Astrocyte (in vitro differentiated cells and primary cell): Measurements from ENCODE around the gene INSYN1. TPM values are rescaled to one million over a fixed set of nuclear protein-coding genes. Genes with fewer than 3 reads are reported as not detected.

Source experiments
- DNase-seq: peaks from one replicate; pipeline ENCODE4 v3.0.0-alpha.2; 2010; ENCODE audit warnings: low read depth
- FAIRE-seq: peaks from 2 replicates; lab custom pipeline; 2011; peaks lifted over from hg19 to GRCh38; lab: Jason Lieb, UNC
- H2AFZ ChIP-seq: 2 replicates; pipeline ENCODE4 v1.6.0; 2012; ENCODE audit warnings: low read depth, low read length, inconsistent platforms
- H3K27ac ChIP-seq: 2 replicates; pipeline ENCODE4 v1.5.1; 2011; ENCODE audit warnings: low read depth, low read length, inconsistent platforms
- H3K27me3 ChIP-seq: 2 replicates; pipeline ENCODE4 v1.6.0; 2011; ENCODE audit warnings: low read length, inconsistent platforms; ENCODE audit not compliant: insufficient read depth
- H3K36me3 ChIP-seq: 2 replicates; pipeline ENCODE4 v1.5.1; 2011; ENCODE audit warnings: low read length, inconsistent platforms; ENCODE audit not compliant: insufficient read depth
- H3K4me1 ChIP-seq: 2 replicates; pipeline ENCODE4 v1.5.1; 2011; ENCODE audit warnings: low read length, inconsistent platforms; ENCODE audit not compliant: insufficient read depth
- H3K4me2 ChIP-seq: 2 replicates; pipeline ENCODE4 v1.6.0; 2012; ENCODE audit warnings: low read length, inconsistent platforms
- H3K4me3 ChIP-seq: 2 replicates; pipeline ENCODE4 v1.5.1; 2011; ENCODE audit warnings: low read depth, mild to moderate bottlenecking, low read length, inconsistent platforms; ENCODE audit not compliant: insufficient read depth
- H3K79me2 ChIP-seq: 2 replicates; pipeline ENCODE4 v1.6.0; 2012; ENCODE audit warnings: mild to moderate bottlenecking, low read length, inconsistent platforms; ENCODE audit not compliant: insufficient read depth
- H3K9ac ChIP-seq: 2 replicates; pipeline ENCODE4 v1.6.0; 2012; ENCODE audit warnings: mild to moderate bottlenecking, low read length, inconsistent platforms
- H3K9me3 ChIP-seq: 2 replicates; pipeline ENCODE4 v1.5.1; 2012; ENCODE audit warnings: low read depth, mild to moderate bottlenecking, low read length, inconsistent platforms; ENCODE audit not compliant: insufficient read depth
- H4K20me1 ChIP-seq: 2 replicates; pipeline ENCODE4 v1.6.0; 2012; ENCODE audit warnings: low read length, inconsistent platforms; ENCODE audit not compliant: insufficient read depth
- H3K27ac Mint-ChIP-seq: one replicate; pipeline ENCODE4 v1.8.0; 2021; ENCODE audit warnings: mild to moderate bottlenecking, mixed read lengths; ENCODE audit not compliant: unreplicated experiment
- H3K27me3 Mint-ChIP-seq: one replicate; pipeline ENCODE4 v1.8.0; 2021; ENCODE audit warnings: low read depth, mixed read lengths; ENCODE audit not compliant: unreplicated experiment
- H3K36me3 Mint-ChIP-seq: one replicate; pipeline ENCODE4 v1.8.0; 2021; ENCODE audit warnings: low read depth, mixed read lengths; ENCODE audit not compliant: unreplicated experiment
- H3K4me1 Mint-ChIP-seq: one replicate; pipeline ENCODE4 v1.8.0; 2021; ENCODE audit warnings: low read depth, mixed read lengths; ENCODE audit not compliant: unreplicated experiment
- H3K4me3 Mint-ChIP-seq: one replicate; pipeline ENCODE4 v1.8.0; 2021; ENCODE audit warnings: mild to moderate bottlenecking, moderate library complexity, mixed read lengths; ENCODE audit not compliant: unreplicated experiment
- H3K9me3 Mint-ChIP-seq: one replicate; pipeline ENCODE4 v1.8.0; 2021; ENCODE audit warnings: mild to moderate bottlenecking, mixed read lengths; ENCODE audit not compliant: unreplicated experiment
- CTCF ChIP-seq: IDR thresholded peaks from 2 replicates; pipeline ENCODE4 v1.5.1; 2011; ENCODE audit warnings: low read depth, mild to moderate bottlenecking, inconsistent platforms, low read length, moderate library complexity; ENCODE audit not compliant: insufficient read depth
- EZH2 ChIP-seq: IDR thresholded peaks from 2 replicates; pipeline ENCODE4 v1.6.1; 2012; ENCODE audit warnings: mild to moderate bottlenecking, low read length, inconsistent platforms; ENCODE audit not compliant: insufficient read depth
- total RNA-seq: library from RNA; stranded (reverse); gene quantifications from 2 replicates; pipeline ENCODE4 v1.2.1, GENCODE V29; 2021

INSYN1 gene
- total RNA-seq, 1 donor from 2014 or later = 5.2 TPM

GRCh38 chr15:73697033-73697467 is 56.1 kb downstream of the INSYN1 start:
- Histone ChIP-seq H3K36me3 (peaks cover 5% of the 10 kb centered on the region), H3K27ac (peak overlapping the region; percentile 12), H3K4me1 (peaks cover 24% of the 10 kb centered on the region), H3K9ac (peak overlapping the region; percentile 59), H3K27me3 (no peaks in the 10 kb centered on the region), H2AFZ (no peak overlapping the region), H3K79me2 (peaks cover 91% of the 10 kb centered on the region), H3K4me2 (peak overlapping the region; percentile 77), H3K9me3 (no peaks in the 10 kb centered on the region), H3K4me3 (no peak overlapping the region), H4K20me1 (peaks cover 96% of the 10 kb centered on the region)
- Mint-ChIP-seq H3K27me3 (no peaks in the 10 kb centered on the region), H3K9me3 (no peaks in the 10 kb centered on the region), H3K27ac (peak overlapping the region; percentile 54), H3K4me1 (peaks cover 52% of the 10 kb centered on the region), H3K4me3 (peak overlapping the region; percentile 58), H3K36me3 (peaks cover 18% of the 10 kb centered on the region)
- TF ChIP-seq CTCF = no peak
- TF ChIP-seq EZH2 = no peak
- FAIRE-seq = peak; percentile 29
- DNase-seq = peak; percentile 94

GRCh38 chr15:73696641-73697001 is 56.5 kb downstream of the INSYN1 start:
- Mint-ChIP-seq H3K27ac (peak overlapping the region; percentile 54), H3K4me1 (peaks cover 52% of the 10 kb centered on the region), H3K27me3 (no peaks in the 10 kb centered on the region), H3K4me3 (peak overlapping the region; percentile 4), H3K9me3 (no peaks in the 10 kb centered on the region), H3K36me3 (peaks cover 17% of the 10 kb centered on the region)
- no peak for DNase-seq
- Histone ChIP-seq H3K27ac (peak overlapping the region; percentile 12), H3K9ac (peak overlapping the region; percentile 59), H3K4me1 (peaks cover 24% of the 10 kb centered on the region), H3K4me3 (no peak overlapping the region), H3K36me3 (peaks cover 5% of the 10 kb centered on the region), H3K4me2 (peak overlapping the region; percentile 77), H4K20me1 (peaks cover 96% of the 10 kb centered on the region), H3K9me3 (no peaks in the 10 kb centered on the region), H3K79me2 (peaks cover 91% of the 10 kb centered on the region), H3K27me3 (no peaks in the 10 kb centered on the region), H2AFZ (no peak overlapping the region)
- FAIRE-seq = no peak
- TF ChIP-seq CTCF (no peak), EZH2 (no peak)

- peaks cover 96% of the 10 kb centered on the region for H4K20me1 ChIP-seq
- H3K27ac ChIP-seq = no peak overlapping the region
- H3K4me1 Mint-ChIP-seq = peaks cover 52% of the 10 kb centered on the region
- H3K36me3 ChIP-seq = peaks cover 5% of the 10 kb centered on the region
- no peaks in the 10 kb centered on the region for H3K9me3 ChIP-seq
- H3K79me2 ChIP-seq = peaks cover 91% of the 10 kb centered on the region
- no peak overlapping the region for H3K4me3 ChIP-seq
- H3K36me3 Mint-ChIP-seq = peaks cover 17% of the 10 kb centered on the region
- H3K9me3 Mint-ChIP-seq = no peaks in the 10 kb centered on the region
- peak overlapping the region; percentile 54 for H3K27ac Mint-ChIP-seq
- TF ChIP-seq EZH2 (no peak), CTCF (no peak)
- H3K27me3 Mint-ChIP-seq = no peaks in the 10 kb centered on the region
- DNase-seq (no peak), FAIRE-seq (no peak)
- H3K4me3 Mint-ChIP-seq = peak overlapping the region; percentile 4
- peaks cover 31% of the 10 kb centered on the region for H3K4me1 ChIP-seq
- no peak overlapping the region for H2AFZ ChIP-seq
- H3K4me2 ChIP-seq = peak overlapping the region; percentile 77
- peak overlapping the region; percentile 59 for H3K9ac ChIP-seq
- no peaks in the 10 kb centered on the region for H3K27me3 ChIP-seq
Measured at GRCh38 chr15:73695773-73696640, 57.1 kb downstream of the INSYN1 start.
